Measurements from ENCODE around the gene PRDM16. TPM values are rescaled to one million over a fixed set of nuclear protein-coding genes. Genes with fewer than 3 reads are reported as not detected.

Gene PRDM16
- total RNA-seq, 1 experiment from 2014 or later, result 6.1 TPM

DNA sequence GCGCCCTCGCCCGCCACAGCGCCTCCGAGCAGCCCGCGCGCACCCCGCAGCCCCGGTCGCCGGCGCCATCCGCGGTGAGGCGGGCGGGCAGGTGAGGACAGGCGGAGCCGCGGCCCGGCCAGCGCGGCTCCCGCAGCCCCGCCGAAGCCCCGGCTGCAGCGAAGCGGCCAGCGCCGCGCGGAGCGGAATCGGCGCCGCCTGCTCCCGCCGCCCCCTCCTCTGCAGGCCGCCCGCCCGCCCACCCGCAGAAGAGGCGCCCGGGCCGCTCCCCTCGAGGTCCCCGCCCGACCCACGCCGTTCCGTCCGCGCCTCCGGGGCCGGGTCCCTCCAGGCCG is 1.3 kb downstream of the PRDM16 start:
- Histone ChIP-seq H4K20me1 (ENCODE audit: insufficient read depth) (no peaks in the 10 kb centered on the region), H3K4me1 (ENCODE audit: control insufficient read depth in 1 of 2, insufficient read depth in 2 of 2, low read length in 2 of 2) (no peaks in the 10 kb centered on the region; a peak in 1 of 4 replicates), H3K9ac (ENCODE audit: low read length) (peak overlapping the region; percentile 69), H2AFZ (ENCODE audit: low read depth, low read length, poor library complexity, severe bottlenecking) (no peak overlapping the region), H3K4me3 (replicated peaks in 1 of 2; ENCODE audit: low read depth in 1 of 2, low read length in 2 of 2) (peak overlapping the region; percentile 48 to 82), H3K4me2 (ENCODE audit: low read length) (peak overlapping the region; percentile 84), H3K27me3 (ENCODE audit: insufficient read depth, low read length) (no peaks in the 10 kb centered on the region), H3K9me3 (ENCODE audit: control insufficient read depth in 1 of 2, insufficient read depth in 1 of 2, low read depth in 1 of 2, low read length in 2 of 2) (no peaks in the 10 kb centered on the region), H3K79me2 (ENCODE audit: insufficient read depth, low read length) (no peaks in the 10 kb centered on the region), H3K27ac (ENCODE audit: low read depth, low read length) (peak overlapping the region; percentile 64; the same call in 1 of the 2 replicates), H3K36me3 (ENCODE audit: control insufficient read depth in 1 of 2, insufficient read depth in 2 of 2, low read length in 2 of 2) (no peaks in the 10 kb centered on the region), H3K9me2 (ENCODE audit: insufficient read depth) (no peaks in the 10 kb centered on the region)
- BruUV-seq (replicated peaks), result no TSS peak
- peak; percentile 39 for ATAC-seq
- ChIA-PET POLR2A (no interaction called here), RAD21 (ENCODE audit: low non-redundant PET in 1 of 2, low total read pairs in 2 of 2, uncharacterized antibody in 2 of 2, unreplicated experiment in 2 of 2) (no interaction called here), CTCF (no interaction called here)
- TF ChIP-seq ZFX (IDR thresholded peaks at IDR 0.05), result peak; percentile 28; the same call in 1 of the 2 replicates
- no peak for TF ChIP-seq TCF7L2 (IDR thresholded peaks at IDR 0.05; ENCODE audit: borderline replicate concordance, extremely low read depth, insufficient read depth, insufficient read length)
- intact Hi-C loops (cut with micrococcal nuclease), result loop anchor here (10.0 kb wide), 1 partner anchor 255 kb away; no protein-coding TSS in a partner anchor
- no peak for DNase-seq (ENCODE audit: low read depth, low spot score)

DNA sequence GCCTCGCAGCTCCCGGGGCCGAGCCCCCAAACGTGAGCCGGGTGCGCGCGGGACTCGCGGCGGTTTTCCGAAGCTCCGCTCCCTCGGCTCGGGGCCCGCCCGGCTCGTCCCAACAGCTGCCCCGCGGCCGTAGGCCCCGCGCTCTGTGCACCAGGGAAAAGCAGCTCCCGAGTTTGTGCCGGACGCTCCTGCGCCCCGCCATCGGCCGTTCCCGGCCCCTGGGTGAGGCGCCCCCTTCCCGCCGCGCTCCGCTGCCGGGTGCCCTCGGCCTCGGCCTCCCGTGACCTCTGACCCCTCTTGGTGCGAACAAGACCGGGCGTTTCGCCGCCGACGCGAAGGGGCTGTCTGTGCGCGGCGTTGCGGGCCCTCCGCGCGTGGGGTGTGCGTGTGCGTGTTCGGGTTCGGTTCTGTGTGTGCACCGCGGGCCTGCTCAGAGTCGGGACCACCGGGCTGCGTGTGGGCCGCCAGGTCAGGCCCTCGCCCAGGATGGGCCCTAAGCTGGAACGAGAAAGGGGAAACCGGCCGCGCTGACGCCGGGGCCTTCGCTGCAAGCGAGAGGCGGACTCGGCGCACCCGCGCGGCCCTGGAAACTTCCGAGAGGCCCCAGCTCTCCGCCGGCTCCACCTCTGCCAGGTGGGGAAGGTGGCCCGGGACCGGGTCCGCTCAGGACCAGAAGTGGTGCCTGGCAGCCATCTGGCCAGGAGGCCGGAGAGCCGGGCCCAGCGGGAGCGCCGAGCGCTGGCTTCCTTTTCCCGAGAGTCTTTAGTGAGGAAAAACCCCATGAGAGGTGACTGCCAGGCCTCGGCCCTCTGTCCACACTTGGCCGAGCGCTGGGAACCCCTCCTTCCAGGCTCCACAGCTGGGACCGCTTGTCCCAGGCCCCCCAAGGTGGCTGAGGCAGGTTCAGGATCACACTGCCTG is 1.9 kb downstream of the PRDM16 start:
- no peaks in the 10 kb centered on the region for H3K79me2 ChIP-seq (ENCODE audit: insufficient read depth, low read length)
- H3K27ac ChIP-seq (ENCODE audit: low read depth, low read length), result peak overlapping the region; percentile 26; the same call in 1 of the 2 replicates
- H3K27me3 ChIP-seq (ENCODE audit: insufficient read depth, low read length), result no peaks in the 10 kb centered on the region
- DNase-seq (ENCODE audit: low read depth, low spot score) (no peak), ATAC-seq (no peak)
- BruUV-seq (replicated peaks), result no TSS peak
- intact Hi-C loops (cut with micrococcal nuclease), result loop anchor here (10.0 kb wide), 1 partner anchor 254 kb away; no protein-coding TSS in a partner anchor
- POLR2A ChIA-PET, result no interaction called here
- H3K9ac ChIP-seq (ENCODE audit: low read length), result no peak overlapping the region
- H3K4me2 ChIP-seq (ENCODE audit: low read length), result peak overlapping the region; percentile 45
- H3K4me3 ChIP-seq (replicated peaks in 1 of 2; ENCODE audit: low read depth in 1 of 2, low read length in 2 of 2), result no peak overlapping the region
- no peaks in the 10 kb centered on the region for H3K9me2 ChIP-seq (ENCODE audit: insufficient read depth)
- no peaks in the 10 kb centered on the region for H4K20me1 ChIP-seq (ENCODE audit: insufficient read depth)
- RAD21 ChIA-PET (ENCODE audit: low non-redundant PET in 1 of 2, low total read pairs in 2 of 2, uncharacterized antibody in 2 of 2, unreplicated experiment in 2 of 2), result no interaction called here
- H3K36me3 ChIP-seq (ENCODE audit: control insufficient read depth in 1 of 2, insufficient read depth in 2 of 2, low read length in 2 of 2), result no peaks in the 10 kb centered on the region
- H3K4me1 ChIP-seq (ENCODE audit: control insufficient read depth in 1 of 2, insufficient read depth in 2 of 2, low read length in 2 of 2), result no peaks in the 10 kb centered on the region; a peak in 1 of 4 replicates
- no peak overlapping the region for H2AFZ ChIP-seq (ENCODE audit: low read depth, low read length, poor library complexity, severe bottlenecking)
- TF ChIP-seq ZFX (IDR thresholded peaks at IDR 0.05), result no peak
- TF ChIP-seq JUND (IDR thresholded peaks at IDR 0.05), result no peak
- no peak for TF ChIP-seq CBX3 (IDR thresholded peaks at IDR 0.05; ENCODE audit: low read depth)
- no peak for TF ChIP-seq EZH2 (IDR thresholded peaks at IDR 0.05)
- TF ChIP-seq ZNF274 (IDR thresholded peaks at IDR 0.05; ENCODE audit: low read depth, low read length), result no peak
- TF ChIP-seq ELF1 (IDR thresholded peaks at IDR 0.05; ENCODE audit: borderline replicate concordance, low read depth), result no peak
- TF ChIP-seq, protein P1, sequence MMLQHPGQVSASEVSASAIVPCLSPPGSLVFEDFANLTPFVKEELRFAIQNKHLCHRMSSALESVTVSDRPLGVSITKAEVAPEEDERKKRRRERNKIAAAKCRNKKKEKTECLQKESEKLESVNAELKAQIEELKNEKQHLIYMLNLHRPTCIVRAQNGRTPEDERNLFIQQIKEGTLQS (IDR thresholded peaks at IDR 0.05), result no peak
- no peak for TF ChIP-seq CEBPB (IDR thresholded peaks at IDR 0.05; ENCODE audit: low read depth)
- no peak for TF ChIP-seq POLR2AphosphoS5 (IDR thresholded peaks at IDR 0.05; ENCODE audit: low read depth, low read length)
- TF ChIP-seq, protein P2, sequence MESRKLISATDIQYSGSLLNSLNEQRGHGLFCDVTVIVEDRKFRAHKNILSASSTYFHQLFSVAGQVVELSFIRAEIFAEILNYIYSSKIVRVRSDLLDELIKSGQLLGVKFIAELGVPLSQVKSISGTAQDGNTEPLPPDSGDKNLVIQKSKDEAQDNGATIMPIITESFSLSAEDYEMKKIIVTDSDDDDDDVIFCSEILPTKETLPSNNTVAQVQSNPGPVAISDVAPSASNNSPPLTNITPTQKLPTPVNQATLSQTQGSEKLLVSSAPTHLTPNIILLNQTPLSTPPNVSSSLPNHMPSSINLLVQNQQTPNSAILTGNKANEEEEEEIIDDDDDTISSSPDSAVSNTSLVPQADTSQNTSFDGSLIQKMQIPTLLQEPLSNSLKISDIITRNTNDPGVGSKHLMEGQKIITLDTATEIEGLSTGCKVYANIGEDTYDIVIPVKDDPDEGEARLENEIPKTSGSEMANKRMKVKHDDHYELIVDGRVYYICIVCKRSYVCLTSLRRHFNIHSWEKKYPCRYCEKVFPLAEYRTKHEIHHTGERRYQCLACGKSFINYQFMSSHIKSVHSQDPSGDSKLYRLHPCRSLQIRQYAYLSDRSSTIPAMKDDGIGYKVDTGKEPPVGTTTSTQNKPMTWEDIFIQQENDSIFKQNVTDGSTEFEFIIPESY (IDR thresholded peaks at IDR 0.05; ENCODE audit: extremely low read depth, insufficient replicate concordance, low read length), result no peak
- TF ChIP-seq POLR2A (IDR thresholded peaks at IDR 0.05; ENCODE audit: borderline replicate concordance, extremely low read depth, insufficient read depth, insufficient read length), result no peak
- CTCF ChIA-PET, result no interaction called here
- no peaks in the 10 kb centered on the region for H3K9me3 ChIP-seq (ENCODE audit: control insufficient read depth in 1 of 2, insufficient read depth in 1 of 2, low read depth in 1 of 2, low read length in 2 of 2)
